Activated CD4-positive, alpha-beta T cell treated with anti-CD3 and anti-CD28 coated beads for 1 hour (primary cell): ENCODE data around the gene DEFB124.
"Not testable (repeated sequence)": the region's sequence is repeated elsewhere in the genome, so short reads cannot be mapped to it uniquely, and the experiment has no call there.

Experiments used
- DNase-seq: peaks from one replicate; pipeline ENCODE4 v3.0.0-alpha.2; 2020

The DEFB124 gene

DNA sequence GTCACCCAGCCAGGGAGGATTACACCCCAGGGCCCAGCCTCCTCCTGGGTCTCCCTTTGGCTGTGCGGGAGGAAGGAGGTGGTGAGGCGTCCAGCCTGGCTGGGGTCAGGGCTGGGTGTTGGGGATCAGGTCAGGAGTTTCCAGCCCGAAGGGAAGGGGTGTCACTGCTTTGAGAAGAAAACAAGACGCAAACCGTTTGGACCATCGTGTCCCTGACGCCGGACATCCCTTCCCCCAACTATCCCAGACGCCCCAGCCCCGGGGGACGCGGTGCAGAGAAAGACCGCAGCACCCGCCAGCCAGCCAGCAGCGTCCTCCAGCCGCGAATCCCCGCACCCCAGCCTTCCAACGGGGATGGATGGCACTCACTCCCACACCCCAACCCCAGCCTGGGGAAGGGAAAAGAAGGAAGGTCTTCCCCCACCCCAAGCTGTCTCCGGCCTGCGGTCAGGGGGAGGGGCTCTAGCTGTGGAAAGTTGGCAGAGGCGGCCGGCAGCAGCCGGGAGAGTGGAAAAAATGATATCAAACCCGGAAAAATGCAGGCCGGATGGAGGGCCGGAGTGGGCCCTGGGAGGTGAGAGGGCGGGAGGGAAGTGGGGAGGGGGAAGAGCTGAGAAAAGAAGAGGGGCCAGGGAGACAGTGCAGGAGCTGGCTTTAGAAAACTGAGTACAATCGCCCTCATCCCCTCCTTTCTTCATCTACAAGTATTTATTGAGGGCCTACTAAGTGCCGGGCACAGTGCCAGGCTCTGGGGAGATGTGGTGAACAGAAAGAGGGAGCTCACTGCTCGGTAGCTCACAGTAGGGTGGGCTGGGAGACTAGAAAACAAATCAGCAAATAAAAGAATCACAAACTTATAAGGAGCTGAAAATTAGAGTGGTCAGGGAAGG lies 10.8 kb upstream of the DEFB124 start:
- DNase-seq: no peak

DNA sequence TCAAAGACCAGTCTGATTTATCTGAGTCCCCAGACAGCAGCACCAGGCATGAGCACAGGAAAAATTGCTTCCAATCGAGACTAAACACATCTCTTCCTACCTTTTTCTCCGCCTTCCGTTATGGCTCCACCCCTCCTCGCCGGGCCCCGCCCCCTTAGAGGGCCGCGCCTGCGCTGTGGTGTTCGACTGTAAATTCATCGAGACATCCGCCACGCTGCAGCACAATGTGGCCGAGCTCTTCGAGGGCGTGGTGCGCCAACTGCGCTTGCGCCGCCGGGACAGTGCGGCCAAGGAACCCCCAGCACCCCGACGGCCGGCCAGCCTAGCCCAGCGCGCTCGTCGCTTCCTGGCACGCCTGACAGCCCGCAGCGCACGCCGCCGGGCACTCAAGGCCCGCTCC lies 9.1 kb upstream of the DEFB124 start:
- DNase-seq: no peak

DNA sequence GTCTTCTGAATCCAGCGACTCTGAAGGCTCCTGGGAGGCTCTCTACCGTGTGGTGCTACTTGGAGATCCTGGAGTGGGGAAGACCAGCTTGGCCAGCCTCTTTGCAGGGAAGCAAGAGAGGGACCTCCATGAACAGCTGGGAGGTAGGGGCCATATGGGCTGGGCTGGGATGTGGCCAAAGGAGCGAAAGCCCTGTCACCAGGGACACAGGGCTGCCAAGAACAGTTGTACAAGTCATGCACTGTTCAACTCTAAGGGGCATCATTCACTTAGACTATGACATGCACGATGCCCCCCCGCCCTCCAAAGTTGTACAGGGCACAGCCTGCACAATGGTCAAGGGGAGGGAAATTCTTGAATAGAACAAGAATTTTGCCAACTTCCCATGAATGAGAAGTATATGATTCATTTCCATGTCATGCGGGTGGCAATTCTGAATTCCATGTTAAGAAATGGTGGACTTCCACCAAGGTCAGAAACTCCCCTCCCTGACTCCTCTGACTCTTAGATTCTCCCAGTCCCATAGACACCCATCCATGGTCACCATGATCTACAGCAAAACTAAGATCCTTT lies 1.8 kb upstream of the DEFB124 start:
- no peak for DNase-seq

DNA sequence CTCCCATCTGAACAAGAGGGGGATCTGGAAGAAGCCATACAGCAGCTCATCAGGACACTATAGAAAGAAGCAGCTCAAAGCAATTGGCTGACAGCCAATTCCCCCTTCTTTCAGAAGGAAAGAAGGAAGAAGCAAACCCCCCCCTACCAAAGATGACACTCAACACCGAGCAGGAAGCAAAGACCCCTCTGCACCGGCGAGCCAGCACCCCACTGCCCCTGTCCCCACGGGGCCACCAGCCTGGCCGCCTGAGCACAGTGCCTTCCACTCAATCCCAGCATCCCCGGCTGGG lies 1.3 kb upstream of the DEFB124 start:
- DNase-seq: no peak

DNA sequence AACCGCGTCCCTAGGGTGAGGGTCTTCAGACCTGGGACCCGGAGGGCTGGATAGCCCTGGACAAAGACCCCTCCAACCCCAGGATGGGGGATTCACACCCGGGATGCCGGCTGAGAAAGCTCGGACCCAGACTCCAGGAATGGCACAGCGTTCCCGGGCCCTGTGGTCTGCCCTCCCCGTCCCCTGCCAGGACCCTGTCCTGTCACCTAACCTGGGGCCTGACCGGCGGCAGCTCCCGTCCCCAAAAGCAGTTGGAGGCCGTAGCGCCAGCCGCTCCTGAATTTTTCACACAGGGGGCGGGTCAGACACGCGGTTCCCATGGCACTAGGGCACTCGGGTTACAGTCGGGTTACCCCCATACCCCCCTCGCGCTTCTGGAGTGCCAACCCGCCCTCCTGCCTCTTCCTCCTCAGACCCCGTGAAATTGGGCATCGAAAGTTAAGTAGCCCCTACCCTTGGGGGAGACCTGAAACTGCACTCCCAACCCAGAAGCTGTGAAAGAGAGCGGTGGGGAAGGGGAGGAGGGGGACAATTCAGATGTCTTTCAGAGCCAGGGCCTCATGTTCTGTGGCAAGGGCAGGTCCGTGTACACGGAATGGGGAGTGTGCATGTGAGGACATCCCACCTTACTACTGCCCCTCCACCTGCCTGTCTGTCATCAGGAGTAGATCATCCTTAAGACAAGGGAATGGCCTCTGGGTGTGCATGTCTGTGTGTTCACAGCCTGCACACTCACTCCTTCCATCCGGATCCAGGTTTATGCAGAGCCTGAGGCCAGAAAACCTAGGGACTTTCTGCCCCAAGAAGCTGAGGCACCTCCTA lies 756 bp upstream of the DEFB124 start:
- no peak for DNase-seq

DNA sequence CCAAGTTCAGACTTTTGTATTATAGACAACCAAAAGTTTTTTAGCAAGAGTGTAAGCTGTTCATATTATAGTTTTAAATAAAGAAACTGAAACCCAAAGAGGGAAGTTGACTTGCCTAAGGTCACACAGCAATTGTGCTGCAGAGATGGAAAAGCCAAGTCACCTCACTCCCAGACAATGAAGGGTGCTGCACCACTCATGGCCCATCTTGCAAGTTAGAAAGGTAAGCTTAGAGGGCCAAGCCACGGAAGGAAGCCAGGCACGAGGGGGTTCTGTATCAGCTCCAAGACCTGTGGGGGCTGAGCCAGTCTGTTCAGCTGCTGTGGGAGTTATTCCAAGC lies 860 bp downstream of the DEFB124 start:
- DNase-seq: no peak

DNA sequence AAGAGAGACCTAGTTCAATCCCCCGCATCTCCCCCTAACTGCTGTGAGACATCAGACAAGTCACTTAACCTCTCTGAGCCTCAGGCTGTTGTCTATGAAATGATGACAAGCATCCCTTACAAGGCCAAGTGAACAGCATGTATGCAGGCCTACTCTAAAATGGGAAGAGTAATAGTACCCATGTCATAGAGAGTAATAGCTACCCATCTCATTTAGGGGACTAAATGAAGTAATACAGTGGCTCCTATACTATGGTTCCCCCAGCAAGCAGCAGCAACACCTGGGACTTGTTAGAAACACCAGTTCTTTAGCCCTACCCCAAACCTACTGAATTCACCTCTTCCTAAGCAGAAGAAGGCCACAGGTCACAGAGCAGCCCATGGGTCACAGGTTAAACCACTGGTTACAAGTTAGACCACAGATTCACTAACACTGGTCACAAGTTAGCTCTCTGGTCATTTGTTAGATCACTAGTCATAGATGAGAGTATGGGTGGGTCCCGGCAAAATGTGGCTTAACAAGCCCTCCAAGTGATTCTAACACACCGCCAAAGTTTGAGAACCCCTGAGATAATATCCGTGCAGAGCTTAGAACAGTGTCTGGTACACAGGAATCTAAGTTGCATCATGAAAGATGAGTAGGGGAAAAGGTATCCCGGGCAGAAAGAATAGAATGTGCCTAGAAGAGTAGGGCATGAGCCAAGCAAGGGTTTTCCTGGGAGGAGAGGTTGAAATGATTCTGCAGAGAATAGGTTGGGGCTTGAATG lies 1.4 kb downstream of the DEFB124 start:
- DNase-seq: no peak

DNA sequence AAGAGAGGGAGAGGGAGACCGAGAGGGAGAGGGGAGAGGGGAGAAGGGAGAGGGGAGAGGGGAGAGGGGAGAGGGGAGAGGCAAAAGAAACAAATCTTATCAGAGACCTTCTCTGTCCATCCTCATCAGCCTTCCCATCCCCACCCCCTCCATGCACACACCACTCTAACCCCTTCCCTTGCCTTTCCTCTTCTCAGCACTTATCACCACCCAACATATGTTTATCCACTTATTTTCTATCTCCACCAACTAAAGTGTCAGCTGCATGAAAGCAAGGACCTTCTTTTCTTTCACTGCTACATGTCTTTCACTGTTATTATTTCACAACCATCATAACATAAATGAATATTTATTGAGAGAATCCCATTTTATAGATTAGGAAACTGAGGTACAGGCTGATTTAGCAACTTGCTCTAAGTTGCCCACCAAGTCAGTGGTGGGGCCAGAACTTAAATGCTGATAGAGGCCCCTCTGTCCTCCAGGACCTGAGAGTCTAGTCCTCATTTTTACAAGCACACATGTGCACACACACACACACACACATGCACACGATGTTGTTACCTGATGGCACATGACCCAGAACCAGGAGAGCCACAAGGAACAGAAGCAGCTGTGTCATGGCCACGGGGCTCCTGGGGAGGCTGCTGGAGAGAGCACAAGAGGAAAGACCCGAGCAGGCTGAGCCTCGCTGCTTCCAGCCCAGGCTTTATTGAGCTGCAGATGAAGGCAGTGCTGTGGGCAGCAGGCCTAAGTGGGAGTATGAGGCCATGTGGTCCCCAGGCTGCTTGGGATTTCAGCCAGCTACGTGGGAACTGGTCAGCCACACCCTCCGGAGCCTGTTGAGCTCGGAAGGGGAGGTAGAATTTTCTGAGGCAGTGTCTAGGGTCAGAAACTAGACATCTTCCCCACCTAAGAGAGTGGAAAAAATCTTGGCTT lies 2.3 kb downstream of the DEFB124 start:
- DNase-seq: no peak

DNA sequence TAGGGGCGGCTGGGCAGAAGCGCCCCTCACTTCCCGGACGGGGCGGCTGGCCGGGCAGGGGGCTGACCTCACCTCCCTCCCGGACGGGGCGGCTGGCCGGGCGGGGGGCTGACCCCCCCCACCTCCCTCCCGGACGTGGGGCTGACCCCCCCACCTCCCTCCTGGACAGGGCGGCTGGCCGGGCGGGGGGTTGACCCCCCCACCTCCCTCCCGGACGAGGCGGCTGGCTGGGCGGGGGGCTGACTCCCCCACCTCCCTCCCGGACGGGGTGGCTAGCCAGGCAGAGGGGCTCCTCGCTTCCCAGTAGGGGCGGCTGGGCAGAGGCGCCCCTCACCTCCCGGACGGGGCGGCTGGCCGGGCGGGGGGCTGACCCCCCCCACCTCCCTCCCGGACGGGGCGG lies 4.0 kb downstream of the DEFB124 start:
- DNase-seq: not testable (repeated sequence)

DNA sequence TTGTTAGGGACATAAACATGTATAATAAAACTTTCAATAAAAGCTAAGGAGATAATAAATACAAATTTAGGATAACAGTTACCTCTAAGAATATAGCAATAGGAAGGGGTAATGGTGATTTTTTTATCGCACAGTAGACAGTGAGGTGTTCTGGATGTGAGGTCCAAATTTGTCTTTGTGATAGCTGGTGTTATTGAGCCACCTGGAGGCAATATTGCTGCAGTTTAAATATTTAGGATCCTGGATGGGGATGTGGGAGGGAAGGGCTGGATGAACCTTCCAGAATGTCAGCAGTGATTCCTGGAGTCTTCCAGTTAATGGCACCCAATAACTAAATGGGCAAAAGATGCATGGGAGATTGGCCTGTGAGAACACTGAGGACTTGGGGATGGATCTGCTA lies 20.6 kb downstream of the DEFB124 start:
- DNase-seq: no peak

DNA sequence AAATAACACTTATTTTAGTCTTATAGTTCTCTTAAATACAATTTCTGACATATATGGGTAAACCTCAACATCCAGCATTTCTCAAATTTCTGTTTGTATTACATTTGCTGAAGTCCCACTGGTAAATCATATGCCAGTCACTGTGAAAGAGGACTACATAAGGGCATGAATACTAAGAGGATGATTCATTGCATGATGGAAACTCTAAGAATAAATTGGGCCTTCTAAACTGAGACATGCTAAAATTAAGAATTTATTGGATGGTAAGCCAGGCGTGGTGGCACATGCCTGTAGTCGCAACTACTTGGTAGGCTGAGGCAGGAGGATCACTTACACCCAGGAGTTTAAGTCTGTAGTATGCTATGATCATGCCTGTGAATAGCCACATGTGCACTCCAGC lies 22.4 kb downstream of the DEFB124 start:
- DNase-seq: no peak

DNA sequence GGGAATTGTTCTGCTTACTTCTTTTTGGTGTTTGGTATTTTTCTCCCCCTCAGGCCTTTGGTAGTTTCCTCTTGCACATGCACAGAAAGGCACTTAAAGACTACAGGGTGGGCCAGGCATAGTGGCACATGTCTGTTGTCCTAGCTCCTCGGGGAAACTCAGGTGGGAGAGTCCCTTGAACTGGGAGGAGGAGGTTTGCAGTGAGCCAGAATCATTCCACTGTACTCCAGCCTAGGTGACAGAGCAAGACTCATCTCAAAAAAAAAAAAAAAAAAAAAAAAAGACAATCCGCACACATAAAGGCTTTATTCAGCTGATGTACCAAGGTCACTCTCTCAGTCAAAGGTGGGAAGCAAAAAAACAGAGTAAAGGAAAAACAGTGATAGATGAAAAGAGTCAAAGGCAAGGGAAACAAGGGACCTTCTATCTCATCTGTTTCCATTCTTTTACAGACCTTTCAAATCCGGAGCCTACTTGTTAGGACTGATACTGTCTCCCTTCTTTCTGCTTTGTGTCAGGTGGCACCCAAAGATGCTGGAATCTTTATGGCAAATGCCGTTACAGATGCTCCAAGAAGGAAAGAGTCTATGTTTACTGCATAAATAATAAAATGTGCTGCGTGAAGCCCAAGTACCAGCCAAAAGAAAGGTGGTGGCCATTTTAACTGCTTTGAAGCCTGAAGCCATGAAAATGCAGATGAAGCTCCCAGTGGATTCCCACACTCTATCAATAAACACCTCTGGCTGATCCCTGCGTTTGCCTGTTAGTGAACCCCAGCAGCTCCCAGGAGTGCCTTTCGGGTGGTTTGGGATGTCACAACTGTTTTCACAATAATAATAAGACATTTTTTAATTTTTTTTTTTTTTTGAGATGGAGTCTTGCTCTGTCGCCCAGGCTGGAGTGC lies 25.2 kb downstream of the DEFB124 start:
- DNase-seq: no peak

DNA sequence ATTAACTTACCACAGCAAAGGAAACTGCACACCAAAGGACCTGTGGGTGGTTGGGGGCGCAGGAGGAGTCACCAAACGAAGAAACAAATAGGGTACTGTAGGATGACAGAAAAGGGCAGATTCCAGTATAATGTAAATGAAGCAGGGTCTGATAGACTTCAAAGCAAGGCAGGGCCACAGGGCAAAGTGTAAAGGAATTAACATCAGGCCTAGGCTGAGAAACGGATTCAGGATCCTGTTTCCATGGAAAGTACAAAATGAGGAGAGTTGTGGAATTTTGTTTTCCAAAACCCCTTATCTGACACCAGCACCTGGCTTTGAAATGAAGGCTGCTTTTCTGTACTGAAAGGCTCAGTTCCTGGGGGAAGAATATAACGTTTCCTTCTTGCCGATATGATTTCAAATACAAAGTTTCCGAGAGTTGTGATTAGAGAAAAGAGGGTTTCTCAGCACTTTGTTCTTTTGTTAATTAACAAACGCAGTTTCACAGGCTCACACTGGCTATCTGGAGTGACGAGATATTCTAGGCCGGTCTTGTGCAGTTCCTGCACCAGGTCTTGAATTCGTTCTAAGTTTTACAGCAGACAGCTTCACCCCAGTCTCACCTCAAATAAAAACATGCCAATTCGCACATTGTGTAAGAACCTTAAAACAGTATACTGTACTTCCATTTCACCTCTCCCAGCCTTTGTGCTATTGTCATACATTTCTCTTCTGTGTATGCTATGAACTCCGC lies 28.7 kb downstream of the DEFB124 start:
- no peak for DNase-seq

DNA sequence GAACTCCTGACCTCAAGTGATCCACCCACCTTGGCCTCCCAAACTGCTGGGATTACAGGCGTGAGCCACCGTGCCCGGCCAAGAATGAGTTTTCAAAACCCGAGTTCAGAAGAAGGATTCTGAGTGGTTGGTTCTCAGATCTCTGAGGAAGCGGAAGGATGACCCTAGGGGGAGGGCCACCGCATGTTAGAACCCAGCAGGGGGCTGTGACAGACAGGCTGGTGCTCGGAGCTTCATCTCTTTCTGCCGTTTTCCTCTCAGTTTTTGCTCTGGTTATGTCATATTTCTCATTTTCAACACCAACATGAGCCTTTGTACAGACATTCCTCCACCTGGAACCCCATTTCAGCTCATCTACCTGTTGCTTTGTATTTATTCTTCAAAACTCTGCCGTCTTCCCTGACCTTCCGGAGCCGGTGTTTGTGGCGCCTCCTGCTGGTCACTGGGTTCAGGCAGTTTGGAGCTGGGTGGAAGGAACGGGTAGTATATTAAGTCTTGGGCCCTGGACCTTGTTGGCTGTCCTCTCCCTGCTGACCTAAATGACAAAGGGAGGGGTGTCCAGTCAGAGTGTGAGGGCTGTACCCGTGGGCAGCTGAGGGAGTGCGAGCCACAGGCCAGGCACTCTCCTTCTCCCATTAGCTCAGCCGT lies 34.8 kb downstream of the DEFB124 start, which contains the start of gene DEFB123:
Gene DEFB123, plus strand, starts transcription at position 621 of the 648 bp plus-strand sequence. CDS start 67 bp downstream, outside the sequence.
- DNase-seq: no peak

DNA sequence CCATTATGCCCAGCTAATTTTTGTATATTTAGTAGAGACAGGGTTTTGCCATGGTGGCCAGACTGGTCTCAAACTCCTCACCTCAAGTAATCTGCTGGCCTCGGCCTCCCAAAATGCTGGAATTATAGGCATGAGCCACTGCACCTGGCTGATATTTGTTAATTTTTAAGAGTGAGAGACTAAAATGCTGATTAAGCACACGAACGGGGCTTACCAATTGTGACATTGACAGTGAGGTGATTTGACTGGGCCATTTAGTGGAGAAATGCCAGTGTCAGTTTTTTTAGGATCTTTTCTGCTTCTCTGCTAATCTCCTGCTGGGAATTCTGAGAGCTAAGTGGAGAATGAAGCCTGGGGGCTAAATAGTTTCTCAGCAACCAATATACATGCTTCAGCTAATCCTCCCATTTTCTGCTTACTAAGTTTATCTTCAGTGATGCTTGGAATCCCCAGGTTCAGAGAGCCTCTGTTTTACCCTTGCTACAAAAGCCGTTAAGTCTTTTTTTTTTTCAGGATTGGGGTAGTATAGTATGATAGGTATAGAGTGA lies 44.3 kb downstream of the DEFB124 start:
- no peak for DNase-seq

DNA sequence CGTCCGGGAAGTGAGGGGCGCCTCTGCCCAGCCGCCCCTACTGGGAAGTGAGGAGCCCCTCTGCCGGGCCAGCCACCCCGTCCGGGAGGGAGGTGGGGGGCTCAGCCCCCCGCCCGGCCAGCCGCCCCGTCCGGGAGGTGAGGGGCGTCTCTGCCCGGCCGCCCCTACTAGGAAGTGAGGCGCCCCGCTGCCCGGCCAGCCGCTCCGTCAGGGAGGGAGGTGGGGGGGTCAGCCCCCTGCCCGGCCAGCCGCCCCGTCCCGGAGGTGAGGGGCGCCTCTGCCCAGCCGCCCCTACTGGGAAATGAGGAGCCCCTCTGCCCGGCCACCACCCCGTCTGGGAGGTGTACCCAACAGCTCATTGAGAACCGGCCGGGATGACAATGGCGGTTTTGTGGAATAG lies 47.4 kb downstream of the DEFB124 start:
- DNase-seq: not testable (repeated sequence)

DNA sequence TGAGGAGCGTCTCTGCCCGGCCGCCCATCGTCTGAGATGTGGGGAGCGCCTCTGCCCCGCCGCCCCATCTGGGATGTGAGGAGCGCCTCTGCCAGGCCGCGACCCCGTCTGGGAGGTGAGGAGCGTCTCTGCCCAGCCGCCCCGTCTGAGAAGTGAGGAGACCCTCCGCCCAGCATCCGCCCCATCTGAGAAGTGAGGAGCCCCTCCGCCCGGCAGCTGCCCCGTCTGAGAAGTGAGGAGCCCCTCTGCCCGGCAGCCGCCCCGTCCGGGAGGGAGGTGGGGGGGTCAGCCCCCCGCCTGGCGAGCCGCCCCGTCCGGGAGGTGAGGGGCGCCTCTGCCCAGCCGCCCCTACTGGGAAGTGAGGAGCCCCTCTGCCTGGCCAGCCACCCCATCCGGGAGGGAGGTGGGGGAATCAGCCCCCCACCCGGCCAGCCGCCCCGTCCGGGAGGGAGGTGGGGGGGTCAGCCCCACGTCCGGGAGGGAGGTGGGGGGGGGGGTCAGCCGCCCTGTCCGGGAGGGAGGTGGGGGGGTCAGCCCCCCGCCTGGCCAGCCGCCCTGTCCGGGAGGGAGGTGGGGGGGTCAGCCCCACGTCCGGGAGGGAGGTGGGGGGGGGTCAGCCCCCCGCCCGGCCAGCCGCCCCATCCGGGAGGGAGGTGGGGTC lies 47.9 kb downstream of the DEFB124 start:
- not testable (repeated sequence) for DNase-seq

DNA sequence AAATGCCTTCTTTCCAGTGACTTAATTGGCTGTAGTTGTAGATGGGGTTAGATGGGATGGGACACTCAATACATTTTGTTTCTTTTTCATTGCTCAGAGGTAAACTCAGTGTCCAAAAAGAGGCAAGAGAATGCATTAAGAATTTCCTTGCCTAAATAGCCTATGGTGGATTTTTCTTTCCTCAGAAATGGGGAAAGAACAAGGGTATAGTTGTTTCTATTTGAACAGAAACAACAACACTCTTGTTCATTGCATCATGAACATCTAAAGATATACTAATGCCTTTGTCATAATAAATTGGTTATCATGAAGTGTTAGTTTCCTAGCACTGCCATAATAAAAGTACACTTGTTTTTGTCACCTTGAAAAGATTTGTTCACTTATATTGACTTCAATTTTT lies 49.1 kb downstream of the DEFB124 start:
- DNase-seq: no peak

DNA sequence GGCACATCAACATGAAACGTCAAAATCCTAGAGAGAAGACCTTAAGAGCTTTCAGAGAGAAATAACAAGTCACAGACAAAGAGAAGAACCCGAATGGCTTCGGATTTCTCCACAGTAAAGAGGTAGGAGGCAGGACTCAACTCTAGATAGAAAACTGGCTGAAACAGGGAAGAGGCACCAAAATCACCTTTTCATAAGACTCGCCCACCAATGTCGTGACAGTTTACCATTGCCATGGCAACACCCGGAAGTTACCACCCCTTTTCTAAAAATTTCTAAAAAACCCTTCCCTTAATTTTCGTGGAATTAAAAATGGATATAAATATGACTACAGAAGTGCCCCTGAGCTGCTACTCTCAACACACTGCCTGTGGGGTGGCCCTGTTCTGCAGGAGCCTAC lies 56.6 kb downstream of the DEFB124 start:
- no peak for DNase-seq
